Uterus (tissue), 2 donors: Measurements from ENCODE around the gene IQCK.

Experiments used
- CTCF ChIP-seq, 4 experiments: fragments of 200-600 bp in 2 of 4; fragments of 450-650 bp in 2 of 4; sonication (generic) in 2 of 4; IDR thresholded peaks; one replicate each; pipeline ENCODE4 v1.5.1; 2016 to 2019; ENCODE audit warnings: antibody characterized with exemption in 4 of 4, mild to moderate bottlenecking in 2 of 4, moderate library complexity in 1 of 4
- POLR2A ChIP-seq, 2 donors: fragments of 450-650 bp; IDR thresholded peaks; one replicate each; pipeline ENCODE4 v1.6.1; 2016; ENCODE audit warnings: antibody characterized with exemption in 2 of 2, mild to moderate bottlenecking in 1 of 2, moderate library complexity in 1 of 2

GRCh38 chr16:19766554-19766884 is 48.4 kb downstream of the IQCK start:
- no peak for TF ChIP-seq CTCF (IDR thresholded peaks at IDR 0.05)
- no peak for TF ChIP-seq POLR2A (IDR thresholded peaks at IDR 0.05)
